Liver (tissue), 9 donors: Measurements from ENCODE around the gene SYMPK. TPM values are rescaled to one million over a fixed set of nuclear protein-coding genes. Genes with fewer than 3 reads are reported as not detected.

Source experiments
- DNase-seq: peaks from one replicate; pipeline ENCODE4 v3.0.0-alpha.2; 2017; ENCODE audit warnings: low spot score
- H3K27ac ChIP-seq, 2 donors: one replicate each; pipeline ENCODE4 v1.7.0; 2013; ENCODE audit warnings: inconsistent platforms in 2 of 2, low read length in 2 of 2, control low read depth in 1 of 2, low read depth in 1 of 2, mild to moderate bottlenecking in 1 of 2
- H3K27me3 ChIP-seq, 4 donors: one replicate each; pipeline versions ENCODE4 v1.6.1 to v1.7.0; 2013; ENCODE audit warnings: low read length in 3 of 4, inconsistent platforms in 1 of 4, mild to moderate bottlenecking in 1 of 4, moderate library complexity in 1 of 4; ENCODE audit not compliant: control insufficient read depth in 4 of 4, insufficient read depth in 4 of 4
- H3K36me3 ChIP-seq, 4 donors: one replicate each; pipeline versions ENCODE4 v1.6.1 to v1.7.0; 2013; ENCODE audit warnings: low read length in 3 of 4, mild to moderate bottlenecking in 3 of 4, low read depth in 1 of 4, moderate library complexity in 1 of 4; ENCODE audit not compliant: control insufficient read depth in 4 of 4, insufficient read depth in 3 of 4
- H3K4me1 ChIP-seq, 4 donors: one replicate each; pipeline versions ENCODE4 v1.6.1 to v1.7.0; 2013; ENCODE audit warnings: low read length in 3 of 4, mild to moderate bottlenecking in 3 of 4, moderate library complexity in 1 of 4; ENCODE audit not compliant: control insufficient read depth in 4 of 4, insufficient read depth in 4 of 4
- H3K4me3 ChIP-seq, 3 donors: one replicate each; pipeline versions ENCODE4 v1.6.1 to v1.7.0; 2013; ENCODE audit warnings: low read length in 3 of 3, control low read depth in 1 of 3, low read depth in 1 of 3, mild to moderate bottlenecking in 1 of 3
- H3K9ac ChIP-seq, 2 donors: one replicate each; pipeline ENCODE4 v1.7.0; 2013; ENCODE audit warnings: low read length in 2 of 2, mild to moderate bottlenecking in 2 of 2, moderate library complexity in 2 of 2, control low read depth in 1 of 2, low read depth in 1 of 2
- H3K9me3 ChIP-seq, 4 donors: one replicate each; pipeline versions ENCODE4 v1.6.1 to v1.7.0; 2013; ENCODE audit warnings: low read length in 3 of 4; ENCODE audit not compliant: control insufficient read depth in 4 of 4
- EGR1 ChIP-seq, 2 donors: IDR thresholded peaks; 2 replicates each; pipeline ENCODE4 v1.6.1; 2016 to 2018; ENCODE audit warnings: antibody characterized with exemption in 2 of 2, low read depth in 2 of 2
- FOXA1 ChIP-seq: IDR thresholded peaks from 2 replicates; pipeline ENCODE4 v1.6.1; 2016; ENCODE audit warnings: antibody characterized with exemption
- FOXA2 ChIP-seq: IDR thresholded peaks from 2 replicates; pipeline ENCODE4 v1.6.1; 2016; ENCODE audit warnings: antibody characterized with exemption
- GABPA ChIP-seq, 2 donors: IDR thresholded peaks in 1 of 2; conservative IDR thresholded peaks in 1 of 2; 2 replicates each; pipeline ENCODE4 v1.6.1; 2016; ENCODE audit warnings: antibody characterized with exemption in 2 of 2, mild to moderate bottlenecking in 1 of 2, moderate library complexity in 1 of 2
- HNF4A ChIP-seq, 2 donors: conservative IDR thresholded peaks; 2 replicates each; pipeline ENCODE4 v1.6.1; 2016; ENCODE audit warnings: antibody characterized with exemption in 2 of 2, mild to moderate bottlenecking in 2 of 2
- HNF4G ChIP-seq: IDR thresholded peaks from 2 replicates; pipeline ENCODE4 v1.6.1; 2016; ENCODE audit warnings: antibody characterized with exemption
- JUND ChIP-seq, 2 donors: IDR thresholded peaks; 2 replicates each; pipeline ENCODE4 v1.6.1; 2016; ENCODE audit warnings: antibody characterized with exemption in 2 of 2
- NR2F2 ChIP-seq: IDR thresholded peaks from 2 replicates; pipeline ENCODE4 v1.6.1; 2016; ENCODE audit warnings: antibody characterized with exemption
- RAD21 ChIP-seq, 2 donors: IDR thresholded peaks; 2 replicates each; pipeline ENCODE4 v1.6.1; 2016; ENCODE audit warnings: antibody characterized with exemption in 2 of 2, mild to moderate bottlenecking in 2 of 2
- RXRA ChIP-seq, 2 donors: IDR thresholded peaks; 2 replicates each; pipeline ENCODE4 v1.6.1; 2017 to 2018; ENCODE audit warnings: antibody characterized with exemption in 2 of 2, mild to moderate bottlenecking in 1 of 2
- SP1 ChIP-seq: IDR thresholded peaks from 2 replicates; pipeline ENCODE4 v1.6.1; 2018; ENCODE audit warnings: antibody characterized with exemption, mild to moderate bottlenecking
- TAF1 ChIP-seq: conservative IDR thresholded peaks from 2 replicates; pipeline ENCODE4 v1.6.1; 2016; ENCODE audit warnings: antibody characterized with exemption, mild to moderate bottlenecking
- WGBS: extraction: QIAGEN DNeasy Blood & Tissue Kit; methylation state at CpG from one replicate; pipeline ENCODE4 v1.1.7; 2013; 5-methylcytosine and 5-hydroxymethylcytosine counted together
- polyA plus RNA-seq, 2 donors: library from polyadenylated mRNA; stranded (reverse) in 1 of 2; unstranded in 1 of 2; fragments of 200-250 nt in 1 of 2; fragments of >200 nt in 1 of 2; fragmentation: Nextera tagmentation in 1 of 2; extraction: Ambion mirVana in 1 of 2; gene quantifications; one replicate each; pipeline versions ENCODE4 v1.2.1 to v1.2.3, GENCODE V29; 2013 to 2015
- total RNA-seq, 2 donors: library from RNA; depleted of rRNA; stranded (reverse); fragments of >200 nt; gene quantifications; one replicate each; pipeline ENCODE4 v1.2.3, GENCODE V29; 2014
- TF ChIP-seq, protein P1 (sequence below): fragments of 150-350 bp; IDR thresholded peaks from 2 replicates; pipeline ENCODE4 v1.5.1; 2017; ENCODE audit warnings: improper control_type of control experiment, low read depth, low read length; ENCODE audit not compliant: missing input control
- TF ChIP-seq, protein P2 (sequence below): IDR thresholded peaks from 2 replicates; pipeline ENCODE4 v1.6.1; 2016; ENCODE audit warnings: antibody characterized with exemption
- TF ChIP-seq, protein P3 (sequence below): IDR thresholded peaks from 2 replicates; pipeline ENCODE4 v1.6.1; 2016; ENCODE audit warnings: antibody characterized with exemption
- TF ChIP-seq, protein P4 (sequence below): IDR thresholded peaks from 2 replicates; pipeline ENCODE4 v1.6.1; 2016; ENCODE audit warnings: antibody characterized with exemption, mild to moderate bottlenecking
- TF ChIP-seq, protein P5 (sequence below): IDR thresholded peaks from 2 replicates; pipeline ENCODE4 v1.6.1; 2016; ENCODE audit warnings: antibody characterized with exemption
- donor health status: healthy.
- donor health status: healthy.
- donor health status: healthy.
- donor health status: healthy.
- donor health status: healthy.

SYMPK gene
- total and polyA plus RNA-seq, 4 donors, result 5.5 to 26.1 (median 24.1) TPM

GRCh38 chr19:45793876-45794275, 69.1 kb downstream of the SYMPK start:
- H3K4me1 ChIP-seq, result peaks cover 0 to 15% (median 14%) of the 10 kb centered on the region in 4 donors
- no peak overlapping the region for H3K27ac ChIP-seq
- TF ChIP-seq FOXA2 (no peak), RXRA (IDR thresholded peaks at IDR 0.05) (no peak), RAD21 (IDR thresholded peaks at IDR 0.05) (no peak), NR2F2 (no peak), FOXA1 (no peak), SP1 (no peak), GABPA (IDR thresholded peaks at IDR 0.05 in 1 of 2, conservative IDR thresholded peaks at IDR 0.05 in 1 of 2) (no peak), TAF1 (no peak), EGR1 (IDR thresholded peaks at IDR 0.05; ENCODE audit: low read depth in 2 of 2) (no peak), HNF4G (no peak), HNF4A (conservative IDR thresholded peaks at IDR 0.05) (no peak)
- TF ChIP-seq, protein P1, sequence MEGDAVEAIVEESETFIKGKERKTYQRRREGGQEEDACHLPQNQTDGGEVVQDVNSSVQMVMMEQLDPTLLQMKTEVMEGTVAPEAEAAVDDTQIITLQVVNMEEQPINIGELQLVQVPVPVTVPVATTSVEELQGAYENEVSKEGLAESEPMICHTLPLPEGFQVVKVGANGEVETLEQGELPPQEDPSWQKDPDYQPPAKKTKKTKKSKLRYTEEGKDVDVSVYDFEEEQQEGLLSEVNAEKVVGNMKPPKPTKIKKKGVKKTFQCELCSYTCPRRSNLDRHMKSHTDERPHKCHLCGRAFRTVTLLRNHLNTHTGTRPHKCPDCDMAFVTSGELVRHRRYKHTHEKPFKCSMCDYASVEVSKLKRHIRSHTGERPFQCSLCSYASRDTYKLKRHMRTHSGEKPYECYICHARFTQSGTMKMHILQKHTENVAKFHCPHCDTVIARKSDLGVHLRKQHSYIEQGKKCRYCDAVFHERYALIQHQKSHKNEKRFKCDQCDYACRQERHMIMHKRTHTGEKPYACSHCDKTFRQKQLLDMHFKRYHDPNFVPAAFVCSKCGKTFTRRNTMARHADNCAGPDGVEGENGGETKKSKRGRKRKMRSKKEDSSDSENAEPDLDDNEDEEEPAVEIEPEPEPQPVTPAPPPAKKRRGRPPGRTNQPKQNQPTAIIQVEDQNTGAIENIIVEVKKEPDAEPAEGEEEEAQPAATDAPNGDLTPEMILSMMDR, result no peak
- TF ChIP-seq, protein P2, sequence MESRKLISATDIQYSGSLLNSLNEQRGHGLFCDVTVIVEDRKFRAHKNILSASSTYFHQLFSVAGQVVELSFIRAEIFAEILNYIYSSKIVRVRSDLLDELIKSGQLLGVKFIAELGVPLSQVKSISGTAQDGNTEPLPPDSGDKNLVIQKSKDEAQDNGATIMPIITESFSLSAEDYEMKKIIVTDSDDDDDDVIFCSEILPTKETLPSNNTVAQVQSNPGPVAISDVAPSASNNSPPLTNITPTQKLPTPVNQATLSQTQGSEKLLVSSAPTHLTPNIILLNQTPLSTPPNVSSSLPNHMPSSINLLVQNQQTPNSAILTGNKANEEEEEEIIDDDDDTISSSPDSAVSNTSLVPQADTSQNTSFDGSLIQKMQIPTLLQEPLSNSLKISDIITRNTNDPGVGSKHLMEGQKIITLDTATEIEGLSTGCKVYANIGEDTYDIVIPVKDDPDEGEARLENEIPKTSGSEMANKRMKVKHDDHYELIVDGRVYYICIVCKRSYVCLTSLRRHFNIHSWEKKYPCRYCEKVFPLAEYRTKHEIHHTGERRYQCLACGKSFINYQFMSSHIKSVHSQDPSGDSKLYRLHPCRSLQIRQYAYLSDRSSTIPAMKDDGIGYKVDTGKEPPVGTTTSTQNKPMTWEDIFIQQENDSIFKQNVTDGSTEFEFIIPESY, result no peak
- TF ChIP-seq, protein P3, sequence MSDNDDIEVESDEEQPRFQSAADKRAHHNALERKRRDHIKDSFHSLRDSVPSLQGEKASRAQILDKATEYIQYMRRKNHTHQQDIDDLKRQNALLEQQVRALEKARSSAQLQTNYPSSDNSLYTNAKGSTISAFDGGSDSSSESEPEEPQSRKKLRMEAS, result no peak
- TF ChIP-seq, protein P4, sequence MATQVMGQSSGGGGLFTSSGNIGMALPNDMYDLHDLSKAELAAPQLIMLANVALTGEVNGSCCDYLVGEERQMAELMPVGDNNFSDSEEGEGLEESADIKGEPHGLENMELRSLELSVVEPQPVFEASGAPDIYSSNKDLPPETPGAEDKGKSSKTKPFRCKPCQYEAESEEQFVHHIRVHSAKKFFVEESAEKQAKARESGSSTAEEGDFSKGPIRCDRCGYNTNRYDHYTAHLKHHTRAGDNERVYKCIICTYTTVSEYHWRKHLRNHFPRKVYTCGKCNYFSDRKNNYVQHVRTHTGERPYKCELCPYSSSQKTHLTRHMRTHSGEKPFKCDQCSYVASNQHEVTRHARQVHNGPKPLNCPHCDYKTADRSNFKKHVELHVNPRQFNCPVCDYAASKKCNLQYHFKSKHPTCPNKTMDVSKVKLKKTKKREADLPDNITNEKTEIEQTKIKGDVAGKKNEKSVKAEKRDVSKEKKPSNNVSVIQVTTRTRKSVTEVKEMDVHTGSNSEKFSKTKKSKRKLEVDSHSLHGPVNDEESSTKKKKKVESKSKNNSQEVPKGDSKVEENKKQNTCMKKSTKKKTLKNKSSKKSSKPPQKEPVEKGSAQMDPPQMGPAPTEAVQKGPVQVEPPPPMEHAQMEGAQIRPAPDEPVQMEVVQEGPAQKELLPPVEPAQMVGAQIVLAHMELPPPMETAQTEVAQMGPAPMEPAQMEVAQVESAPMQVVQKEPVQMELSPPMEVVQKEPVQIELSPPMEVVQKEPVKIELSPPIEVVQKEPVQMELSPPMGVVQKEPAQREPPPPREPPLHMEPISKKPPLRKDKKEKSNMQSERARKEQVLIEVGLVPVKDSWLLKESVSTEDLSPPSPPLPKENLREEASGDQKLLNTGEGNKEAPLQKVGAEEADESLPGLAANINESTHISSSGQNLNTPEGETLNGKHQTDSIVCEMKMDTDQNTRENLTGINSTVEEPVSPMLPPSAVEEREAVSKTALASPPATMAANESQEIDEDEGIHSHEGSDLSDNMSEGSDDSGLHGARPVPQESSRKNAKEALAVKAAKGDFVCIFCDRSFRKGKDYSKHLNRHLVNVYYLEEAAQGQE, result no peak
- TF ChIP-seq, protein P5, sequence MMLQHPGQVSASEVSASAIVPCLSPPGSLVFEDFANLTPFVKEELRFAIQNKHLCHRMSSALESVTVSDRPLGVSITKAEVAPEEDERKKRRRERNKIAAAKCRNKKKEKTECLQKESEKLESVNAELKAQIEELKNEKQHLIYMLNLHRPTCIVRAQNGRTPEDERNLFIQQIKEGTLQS, result no peak
- no peaks in the 10 kb centered on the region for H3K9me3 ChIP-seq
- no peaks in the 10 kb centered on the region for H3K27me3 ChIP-seq
- H3K4me3 ChIP-seq, result no peak overlapping the region
- no peak overlapping the region for H3K9ac ChIP-seq
- WGBS, result 45% methylated on average over 6 of the region's 6 CpGs
- peaks cover 0 to 7% (median 1%) of the 10 kb centered on the region in 4 donors for H3K36me3 ChIP-seq
- DNase-seq, result no peak

GRCh38 chr19:45793178-45793564, 69.8 kb downstream of the SYMPK start:
- Histone ChIP-seq H3K4me3 (no peak overlapping the region), H3K9me3 (no peaks in the 10 kb centered on the region), H3K4me1 (peaks cover 0 to 14% (median 13%) of the 10 kb centered on the region in 4 donors), H3K27me3 (no peaks in the 10 kb centered on the region), H3K36me3 (peaks cover 0 to 14% (median 3%) of the 10 kb centered on the region in 4 donors), H3K27ac (no peak overlapping the region), H3K9ac (no peak overlapping the region)
- TF ChIP-seq NR2F2, result no peak
- TF ChIP-seq HNF4A (conservative IDR thresholded peaks at IDR 0.05), result no peak
- TF ChIP-seq, protein P3, result no peak
- TF ChIP-seq JUND (IDR thresholded peaks at IDR 0.05), result no peak
- TF ChIP-seq HNF4G, result no peak
- TF ChIP-seq, protein P5, result no peak
- no peak for TF ChIP-seq RAD21 (IDR thresholded peaks at IDR 0.05)
- TF ChIP-seq TAF1, result no peak
- no peak for TF ChIP-seq FOXA1
- 35% methylated on average over 3 of the region's 3 CpGs for WGBS
- no peak for DNase-seq
